Right ventricle myocardium inferior (tissue), 1 donor: ENCODE data around the gene CDH13. TPM values are rescaled to one million over a fixed set of nuclear protein-coding genes. Genes with fewer than 3 reads are reported as not detected.
A peak's percentile ranks its signal among the peaks of the same experiment; 100 is the strongest.
"Not testable (repeated sequence)": the region's sequence is repeated elsewhere in the genome, so short reads cannot be mapped to it uniquely, and the experiment has no call there.

Source experiments
- ATAC-seq: fragments of 200-7000 bp; cut with Tn5 transposase; one replicate; pipeline ENCODE4 v1.9.1; 2020; ENCODE audit warnings: mild to moderate bottlenecking, moderate library complexity
- DNase-seq: peaks from one replicate; pipeline ENCODE4 v3.0.0; 2021; ENCODE audit errors: missing footprints
- intact Hi-C: fragments of 100-400 bp; cut with DNase I; formaldehyde crosslinking; loops from one replicate; pipeline ENCODE4 v1.11.0; 2022
- total RNA-seq: library from RNA; stranded (reverse); fragmentation: NEBNext Ultra II Directional; extraction: Animal tissue kit (Norgen Biotek cat#: 25700); gene quantifications from one replicate; pipeline ENCODE4 v1.2.1, GENCODE V29; 2021
- donor health status: DM: no; HTN: yes; CAD: no; lungs with severe emphysema.

Gene CDH13
- total RNA-seq, 1 donor from 2014 or later = 173 TPM

DNA sequence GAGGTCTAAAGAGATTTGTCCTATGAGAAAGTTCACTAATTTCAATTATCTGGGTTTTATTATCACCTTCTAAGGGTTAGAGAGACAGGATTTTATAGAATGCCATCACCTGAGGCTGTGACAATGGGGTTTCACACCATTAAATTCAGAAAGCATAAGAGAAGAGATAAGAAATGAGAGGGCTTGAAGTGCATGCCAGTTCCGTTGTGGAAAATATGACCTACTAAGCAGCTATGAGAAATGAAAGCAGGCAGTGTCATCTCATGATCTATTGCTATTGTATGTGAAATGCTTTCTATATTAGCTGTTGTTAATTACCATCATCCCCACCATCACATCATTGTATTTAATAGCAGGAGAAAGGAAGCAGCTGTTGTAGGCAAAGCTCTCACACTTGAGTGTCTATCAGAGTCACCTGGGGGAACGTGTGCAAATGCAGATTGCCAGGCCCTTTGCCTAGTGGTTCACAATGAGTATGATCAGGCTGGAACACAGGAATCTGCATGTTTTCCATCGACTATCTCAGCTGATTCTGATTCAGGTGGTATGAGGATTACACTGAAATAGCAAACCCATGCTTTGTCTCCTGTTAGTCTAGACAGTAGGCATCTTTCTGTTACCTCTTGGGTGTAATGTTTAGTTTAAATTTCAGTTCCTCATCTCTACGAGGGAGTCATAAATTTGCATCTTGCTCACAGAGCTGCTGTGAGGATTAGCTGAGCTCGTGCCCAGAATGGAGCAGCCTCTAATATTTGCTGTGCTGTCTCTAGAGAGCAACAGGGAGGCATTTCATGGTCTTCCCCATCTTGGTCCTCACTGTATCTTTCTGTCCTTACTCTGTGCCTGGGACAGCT is 256.4 kb downstream of the CDH13 start:
- ATAC-seq = no peak
- intact Hi-C loops = no loop called here
- no peak for DNase-seq

DNA sequence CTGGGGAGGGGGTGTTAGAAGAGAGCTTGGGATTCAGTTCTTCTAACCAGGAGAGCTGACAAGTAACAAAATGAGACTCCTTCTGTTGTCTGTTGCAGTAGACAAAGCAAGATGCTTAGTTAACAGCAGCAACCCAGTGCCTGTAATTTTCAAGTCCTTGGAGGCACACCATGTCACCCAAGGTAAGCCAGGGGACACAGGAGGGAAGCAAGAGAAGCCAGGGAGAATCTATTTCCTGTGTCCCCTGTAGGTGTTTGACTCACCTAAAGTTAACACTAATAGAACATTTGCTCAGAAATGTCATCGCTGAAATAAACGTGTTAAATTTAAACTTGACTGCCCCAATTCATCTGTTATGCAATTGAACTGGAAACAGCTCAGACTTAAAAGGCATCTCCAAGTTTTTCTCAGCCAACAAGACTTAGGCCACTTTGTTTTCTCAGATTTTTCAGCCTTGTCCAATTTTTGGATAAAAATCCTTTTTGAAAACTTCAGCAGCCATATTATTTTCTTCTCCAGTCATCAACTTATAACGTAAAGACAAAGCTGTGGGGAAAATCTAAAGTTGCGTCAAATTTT is 257.6 kb downstream of the CDH13 start:
- ATAC-seq (no peak), DNase-seq (no peak)
- intact Hi-C loops = no loop called here

DNA sequence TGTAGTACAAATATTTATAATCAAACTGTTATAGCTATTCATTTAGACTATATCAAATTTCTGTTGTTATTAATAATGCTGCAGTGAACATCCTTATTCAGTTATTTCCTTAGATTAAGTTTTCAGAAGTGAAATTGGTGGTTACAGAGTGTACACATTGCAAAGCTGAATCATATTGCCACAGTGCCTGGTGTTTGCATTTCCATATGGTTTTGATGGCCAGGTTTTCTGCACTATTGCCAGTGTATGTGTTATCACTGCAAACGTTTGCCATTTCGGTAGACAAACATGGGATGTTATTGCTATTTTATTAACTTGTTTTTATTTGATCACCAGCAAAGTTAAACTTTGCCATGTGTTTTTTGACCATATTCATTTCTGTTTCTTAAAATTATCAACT is 259.4 kb downstream of the CDH13 start:
- ATAC-seq (no peak), DNase-seq (no peak)
- intact Hi-C loops = no loop called here

DNA sequence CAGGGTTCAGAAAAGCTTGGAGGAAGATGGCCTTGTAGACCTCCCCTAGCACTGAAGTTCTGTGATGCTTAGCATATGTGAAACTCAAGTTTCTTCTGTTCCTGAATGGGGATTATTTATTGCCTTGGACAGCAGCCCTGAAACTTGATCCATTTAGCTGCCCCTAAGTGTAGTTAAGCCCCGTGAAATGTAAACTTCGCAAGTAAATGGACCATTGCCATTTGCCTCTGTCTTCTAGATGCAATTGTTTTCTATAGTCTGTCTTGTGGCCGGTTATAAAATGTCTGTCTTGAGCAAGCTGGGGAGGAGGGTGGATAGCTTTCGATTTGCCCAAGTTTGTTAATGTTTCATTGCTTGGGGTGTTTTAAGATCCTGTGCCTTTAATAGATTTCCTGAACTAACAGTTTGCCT is 261.8 kb downstream of the CDH13 start:
- intact Hi-C loops = no loop called here
- ATAC-seq = no peak

DNA sequence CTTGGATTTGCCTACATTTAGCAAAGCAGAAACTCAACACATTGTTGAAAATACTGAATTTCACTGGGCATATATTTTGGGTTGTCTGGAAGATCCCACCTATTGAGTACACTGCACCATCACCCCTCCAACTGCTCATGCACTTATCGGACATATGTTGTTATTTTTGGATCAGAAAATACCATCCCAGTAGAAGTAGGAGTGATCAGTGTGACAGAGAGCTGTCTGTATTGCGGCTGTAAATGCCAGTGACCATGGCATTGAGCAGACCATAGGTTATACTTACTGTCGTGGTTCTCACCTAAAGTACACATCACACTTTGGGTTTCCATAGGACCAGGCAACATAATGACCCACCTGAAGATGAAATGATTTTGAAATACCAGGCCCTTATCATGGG is 264.7 kb downstream of the CDH13 start:
- DNase-seq (no peak), ATAC-seq (no peak)
- intact Hi-C loops = no loop called here

More for the DNA sequence above, 261.8 kb downstream of the CDH13 start:
- no peak for DNase-seq

DNA sequence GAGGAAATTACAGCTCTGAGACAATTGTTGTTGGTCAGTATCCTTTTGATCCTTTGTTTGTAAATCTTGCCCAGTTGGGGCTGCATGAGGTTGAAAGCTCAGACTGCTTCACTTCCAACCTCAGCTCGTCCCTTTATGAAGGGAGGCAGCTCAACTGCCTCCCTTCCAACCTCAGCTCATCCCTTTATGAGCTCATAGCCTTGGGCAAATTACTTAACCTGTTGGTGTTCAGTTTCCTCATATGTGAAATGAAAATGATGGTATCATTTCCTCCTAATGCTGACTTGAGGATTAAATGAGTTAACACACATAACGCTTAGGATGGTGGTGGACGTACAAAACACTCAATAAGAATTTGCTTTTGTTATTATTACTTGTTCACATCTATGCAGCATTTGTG is 265.1 kb downstream of the CDH13 start:
- intact Hi-C loops = no loop called here
- no peak for ATAC-seq
- DNase-seq = no peak

DNA sequence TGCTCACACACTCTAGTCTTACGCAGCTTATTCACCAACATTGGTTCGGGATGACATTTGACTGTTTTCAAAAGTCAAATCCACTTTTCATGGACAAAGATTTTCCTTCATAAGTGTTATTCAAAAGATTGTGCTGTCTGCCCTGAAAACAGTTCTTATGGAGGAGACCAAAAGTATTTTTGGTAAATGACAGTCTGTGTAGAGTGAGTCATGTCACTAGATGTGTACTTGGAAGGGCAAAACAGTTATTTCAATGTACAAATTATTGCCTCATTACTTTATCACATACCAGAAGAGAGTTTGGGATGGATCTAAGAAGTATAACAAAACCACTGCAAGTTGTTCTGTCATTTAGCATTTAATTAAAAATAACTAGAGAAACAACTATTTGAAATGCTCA is 265.6 kb downstream of the CDH13 start:
- intact Hi-C loops = no loop called here
- ATAC-seq = no peak
- DNase-seq = no peak

DNA sequence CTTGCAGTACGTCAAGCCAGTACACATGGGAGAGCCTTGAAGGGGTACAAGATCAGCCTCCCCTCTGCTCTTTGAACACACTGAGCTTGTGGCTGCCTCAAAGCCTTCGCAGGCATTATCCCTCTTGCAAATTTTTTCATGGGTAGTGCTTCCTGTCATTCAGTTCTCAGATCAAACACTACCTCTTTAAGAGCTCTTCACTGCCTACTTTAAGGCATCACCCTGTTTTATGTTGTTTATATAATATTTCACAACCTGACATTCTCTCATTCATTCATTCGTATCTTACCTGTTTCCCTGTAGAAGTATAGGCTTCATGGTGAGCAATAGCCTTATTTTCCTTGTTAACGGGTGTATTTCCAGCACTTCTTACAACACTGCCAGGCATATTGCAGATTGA is 269.1 kb downstream of the CDH13 start:
- intact Hi-C loops = no loop called here

DNA sequence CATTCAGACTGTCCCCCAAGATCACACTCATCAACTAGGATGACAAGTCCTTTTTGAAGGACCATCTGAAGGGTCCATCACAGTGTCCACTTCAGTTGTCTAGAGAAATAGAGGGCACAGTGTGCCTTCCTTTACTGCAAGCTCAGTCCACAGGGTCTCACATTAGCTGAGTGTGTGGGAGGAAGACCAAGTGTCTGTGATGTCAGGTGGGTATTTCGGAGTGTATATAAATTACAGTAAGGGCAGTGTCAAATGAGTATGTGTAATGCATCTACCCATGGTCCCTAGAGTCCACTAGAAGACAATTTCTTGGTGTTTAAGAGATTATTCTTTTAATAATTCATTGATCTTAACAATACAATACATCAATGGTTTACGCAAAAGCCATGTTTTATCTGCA is 272.2 kb downstream of the CDH13 start:
- intact Hi-C loops = no loop called here
- ATAC-seq (no peak), DNase-seq (no peak)

More for the DNA sequence above, 269.1 kb downstream of the CDH13 start:
- no peak for DNase-seq
- no peak for ATAC-seq

DNA sequence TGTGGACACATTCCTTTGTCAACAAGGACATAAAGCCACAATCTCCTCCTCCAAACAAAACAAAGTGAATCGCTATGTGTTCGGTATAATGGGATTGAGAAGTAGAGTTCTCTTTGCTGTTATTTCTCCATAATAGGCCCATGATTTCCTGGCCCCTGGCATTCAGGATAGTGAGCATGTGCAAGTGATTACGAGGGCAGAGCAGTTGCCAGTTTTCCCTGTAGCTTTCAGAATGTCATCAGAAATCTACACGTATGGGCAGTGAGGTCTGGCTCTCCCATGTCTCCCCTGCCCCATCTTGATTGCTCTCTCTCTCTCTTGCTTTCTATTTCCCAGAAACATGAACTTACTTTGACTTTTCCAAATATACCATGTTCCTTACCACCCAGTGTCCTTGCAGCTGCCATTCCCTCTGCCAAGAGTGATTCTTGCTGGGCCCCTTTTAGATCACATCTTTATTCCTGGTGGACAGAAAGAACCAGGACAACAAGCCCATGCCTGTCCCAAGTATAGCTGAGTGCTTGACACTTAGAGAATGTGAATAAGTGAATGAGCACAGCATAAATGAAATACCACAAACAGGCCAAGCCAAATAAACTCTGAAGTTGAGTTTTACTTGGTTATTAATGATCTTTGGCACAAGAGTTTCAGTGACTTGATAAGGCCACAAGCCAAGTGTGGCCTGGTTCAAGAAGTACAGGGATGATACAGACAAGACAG is 273.1 kb downstream of the CDH13 start:
- intact Hi-C loops = no loop called here
- ATAC-seq = no peak

DNA sequence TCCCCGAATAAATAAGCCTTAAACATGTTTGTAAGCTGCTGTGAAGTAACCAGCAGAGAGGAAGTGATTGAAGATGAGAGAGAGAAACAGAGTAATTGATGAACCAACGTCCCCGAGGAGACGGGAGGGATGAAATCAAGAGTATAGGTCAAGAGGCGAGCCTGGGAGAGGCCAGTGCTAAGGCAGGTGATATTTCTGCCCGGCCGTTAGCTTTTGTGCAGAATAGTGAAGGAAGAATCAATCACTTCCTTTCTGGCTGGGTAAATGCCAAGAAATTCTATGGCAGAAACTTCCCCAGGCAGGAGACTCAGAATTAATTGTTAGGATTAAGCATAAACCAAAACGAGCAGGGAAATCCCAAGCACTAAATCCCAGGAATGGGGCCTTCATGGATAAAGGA is 273.8 kb downstream of the CDH13 start:
- intact Hi-C loops = no loop called here
- ATAC-seq = no peak

More for the DNA sequence above, 273.1 kb downstream of the CDH13 start:
- DNase-seq = no peak

DNA sequence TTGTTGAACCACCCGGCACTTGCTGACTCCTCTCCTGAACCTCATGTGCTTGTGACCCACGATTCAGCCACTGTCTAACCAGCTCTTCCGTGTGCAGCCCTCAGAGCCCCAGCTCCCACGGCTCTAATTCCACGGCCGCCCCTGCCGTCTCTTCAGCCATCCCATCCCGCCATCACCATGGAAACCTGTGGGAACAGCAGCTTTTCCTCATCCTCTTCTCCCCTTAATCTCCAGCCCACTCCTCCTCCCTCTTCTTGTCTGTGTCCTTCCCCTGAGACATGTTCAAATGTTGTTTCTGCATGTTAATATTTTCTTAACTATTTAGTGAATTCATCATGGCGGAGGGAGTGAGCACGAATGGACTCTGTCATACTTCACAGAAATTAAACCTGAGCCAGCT is 285.2 kb downstream of the CDH13 start:
- DNase-seq (no peak), ATAC-seq (no peak)
- intact Hi-C loops = no loop called here

More for the DNA sequence above, 273.8 kb downstream of the CDH13 start:
- DNase-seq = no peak

DNA sequence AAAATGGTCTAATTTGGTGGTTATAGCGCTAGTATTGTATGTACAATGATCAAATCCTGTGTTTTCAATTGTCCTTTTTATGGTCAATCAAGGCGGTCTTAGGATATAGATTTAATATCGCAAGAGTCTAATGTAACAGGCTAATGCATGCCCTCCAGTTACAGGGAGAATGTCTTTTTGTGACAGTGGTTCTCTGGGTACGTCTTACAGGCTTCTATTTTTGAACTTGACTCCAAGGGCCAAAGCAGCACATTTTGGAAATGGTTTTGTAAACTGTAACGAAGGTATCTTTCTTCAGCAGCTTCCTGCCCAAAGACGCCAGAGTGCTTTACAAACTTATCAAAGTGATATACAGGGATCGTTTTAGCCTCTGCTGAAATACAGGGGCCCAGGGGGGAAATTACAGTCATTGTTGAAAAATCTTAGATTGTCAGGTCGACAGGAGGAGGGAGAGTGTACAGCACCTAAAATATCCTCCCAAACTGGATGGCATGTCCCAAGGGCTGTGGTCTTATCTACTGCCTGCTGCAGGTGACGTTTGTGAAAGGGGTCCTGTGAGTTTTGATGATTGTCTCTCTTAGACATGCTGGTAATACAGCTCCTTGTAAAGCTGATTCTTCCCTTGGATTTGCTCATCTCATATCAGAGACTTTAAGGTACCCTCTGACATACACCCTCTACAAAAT is 288.5 kb downstream of the CDH13 start:
- DNase-seq = no peak
- intact Hi-C loops = no loop called here
- ATAC-seq = peak; percentile 34

DNA sequence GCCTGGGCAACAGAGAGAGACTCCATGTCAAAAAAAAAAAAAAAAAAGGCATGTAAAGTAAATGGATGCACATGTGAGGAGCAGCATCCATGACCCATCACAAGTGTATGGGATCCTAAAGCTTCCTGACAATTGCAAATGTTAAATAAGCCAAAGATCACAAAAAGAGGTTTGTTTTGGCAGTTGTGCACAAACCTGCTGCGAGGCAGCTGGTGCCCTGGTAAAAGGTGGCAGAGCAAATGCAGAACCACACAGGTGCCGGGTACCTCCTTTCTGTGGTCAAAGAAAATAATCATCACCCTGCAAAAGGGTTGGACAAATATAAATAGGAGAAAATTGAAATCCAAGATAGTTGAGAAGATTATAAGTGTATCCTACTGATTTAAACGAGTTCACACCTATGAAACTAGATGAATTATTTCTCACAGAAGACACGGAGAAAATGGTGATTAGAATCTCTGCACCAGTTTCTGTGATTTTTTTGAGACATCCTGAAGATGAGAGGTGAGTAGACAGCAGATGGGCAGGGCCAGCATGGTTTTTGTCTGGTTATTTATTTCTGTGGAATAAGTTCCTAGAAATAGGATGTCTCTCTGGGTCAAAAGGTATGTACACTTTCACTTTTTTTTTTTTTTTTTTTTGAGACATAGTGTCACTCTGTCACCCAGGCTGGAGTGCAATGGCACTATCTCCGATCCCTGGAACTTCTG is 291.3 kb downstream of the CDH13 start:
- DNase-seq = no peak
- intact Hi-C loops = no loop called here
- no peak for ATAC-seq

DNA sequence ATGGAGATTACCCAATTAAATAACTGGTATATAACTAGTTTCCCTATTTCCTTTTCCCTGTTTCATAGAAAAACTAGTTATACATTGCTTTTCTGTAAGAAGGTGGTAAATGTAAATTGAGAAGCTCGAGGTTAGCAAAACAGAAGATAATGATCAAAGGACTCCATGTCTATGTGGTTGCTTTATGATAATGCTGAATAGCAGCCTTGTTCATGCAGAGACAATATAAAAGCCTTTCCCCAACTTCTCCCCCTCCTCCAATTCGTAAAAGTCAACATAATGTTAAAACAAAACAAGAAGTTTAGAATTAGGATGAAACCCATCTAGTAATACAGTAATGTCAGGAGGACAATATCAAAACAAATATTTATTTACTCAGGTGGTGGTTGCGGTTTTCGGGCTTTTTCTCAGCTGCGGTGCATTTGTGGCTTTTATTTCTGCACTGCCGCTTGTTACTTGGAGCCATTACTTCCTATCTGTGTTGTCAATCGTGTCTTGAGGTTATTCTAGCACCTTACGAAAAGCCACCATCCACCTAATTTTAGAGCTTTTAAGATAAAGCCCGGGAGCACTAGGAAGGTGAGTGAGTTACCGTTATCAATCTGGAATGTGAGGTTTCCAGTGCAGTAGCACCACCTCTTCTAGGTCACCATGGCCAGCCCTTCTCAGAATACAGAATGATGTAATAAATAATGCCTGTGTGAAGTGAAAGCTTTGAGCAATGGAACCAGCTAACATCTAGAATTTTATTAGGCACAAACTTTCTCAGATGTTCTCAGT is 297.5 kb downstream of the CDH13 start:
- intact Hi-C loops = no loop called here
- ATAC-seq = no peak
- no peak for DNase-seq

DNA sequence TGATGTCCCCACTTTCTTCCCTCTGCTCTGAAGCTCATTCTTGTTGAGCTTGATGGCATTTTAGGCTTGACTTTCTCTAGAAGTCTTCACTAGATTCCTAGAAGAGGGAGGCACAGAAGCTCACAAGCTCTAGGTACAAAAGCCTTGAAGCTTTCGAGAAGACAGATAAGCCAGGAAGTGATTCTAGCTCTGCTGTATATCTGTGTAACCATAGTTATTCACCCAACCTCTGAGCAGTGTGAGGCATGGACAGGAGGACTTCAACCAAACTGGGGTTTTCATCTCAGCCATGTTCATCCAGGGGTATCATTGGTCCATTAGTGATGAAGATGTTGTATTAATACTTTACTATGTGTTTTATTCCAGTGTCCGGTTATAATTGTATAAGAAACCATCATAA is 299.7 kb downstream of the CDH13 start:
- DNase-seq = no peak
- intact Hi-C loops = no loop called here
- ATAC-seq = no peak

DNA sequence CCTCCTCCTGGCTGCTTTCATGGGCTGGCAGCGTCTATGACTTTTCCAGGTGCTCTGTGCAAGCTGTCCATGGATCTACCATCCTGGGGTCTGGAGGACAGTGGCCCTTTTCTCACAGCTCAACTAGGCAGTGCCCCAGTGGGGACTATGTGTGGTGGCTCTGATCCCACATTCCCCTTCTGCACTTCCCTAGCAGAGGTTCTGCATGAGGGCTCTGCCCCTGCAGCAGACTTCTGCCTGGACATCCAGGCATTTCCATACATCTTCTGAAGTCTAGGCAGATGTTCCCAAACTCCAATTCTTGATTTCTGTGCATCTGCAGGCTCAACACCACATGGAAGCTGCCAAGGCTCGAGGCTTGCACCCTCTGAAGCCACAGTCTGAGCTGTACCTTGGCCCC is 307.2 kb downstream of the CDH13 start:
- DNase-seq, ATAC-seq, intact Hi-C loops: not testable (repeated sequence)

DNA sequence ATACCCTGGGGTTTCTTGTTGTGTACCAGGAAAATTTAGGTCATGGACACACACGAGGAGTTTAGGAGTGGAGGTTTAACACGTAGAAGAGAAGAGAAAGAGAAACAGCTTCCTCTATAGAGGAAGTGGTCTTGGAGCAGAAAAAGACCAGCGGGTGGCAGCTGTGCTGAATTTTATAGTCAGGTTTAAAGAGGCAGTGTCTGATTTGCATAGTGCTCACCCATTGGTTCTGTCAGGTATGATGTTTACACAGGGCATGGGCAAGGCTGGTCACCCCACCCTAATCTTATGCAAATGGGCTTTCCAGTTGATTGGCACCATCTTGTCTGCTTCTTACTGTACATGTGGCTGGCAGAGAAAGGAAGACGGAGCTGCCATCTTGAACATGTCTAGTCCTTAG is 309.0 kb downstream of the CDH13 start:
- DNase-seq (no peak), ATAC-seq (no peak)
- intact Hi-C loops = no loop called here
